Measurements from ENCODE around the gene TBC1D16.

DNA sequence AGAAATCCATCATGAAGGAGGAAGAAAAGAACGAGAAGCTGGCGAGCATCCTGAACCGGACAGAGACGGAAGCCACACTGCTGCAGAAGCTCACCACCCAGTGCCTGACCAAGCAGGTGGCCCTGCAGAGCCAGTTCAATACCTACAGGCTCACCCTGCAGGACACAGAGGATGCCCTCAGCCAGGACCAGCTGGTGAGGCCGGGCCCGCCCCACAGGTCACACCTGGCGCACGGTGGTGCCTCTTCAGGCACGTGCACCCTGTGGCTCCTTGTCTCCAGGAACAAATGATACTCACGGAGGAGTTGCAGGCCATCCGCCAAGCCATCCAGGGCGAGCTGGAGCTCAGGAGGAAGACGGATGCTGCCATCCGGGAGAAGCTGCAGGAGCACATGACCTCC is 45.9 kb upstream of the TBC1D16 start:
- TF ChIP-seq, protein P1, sequence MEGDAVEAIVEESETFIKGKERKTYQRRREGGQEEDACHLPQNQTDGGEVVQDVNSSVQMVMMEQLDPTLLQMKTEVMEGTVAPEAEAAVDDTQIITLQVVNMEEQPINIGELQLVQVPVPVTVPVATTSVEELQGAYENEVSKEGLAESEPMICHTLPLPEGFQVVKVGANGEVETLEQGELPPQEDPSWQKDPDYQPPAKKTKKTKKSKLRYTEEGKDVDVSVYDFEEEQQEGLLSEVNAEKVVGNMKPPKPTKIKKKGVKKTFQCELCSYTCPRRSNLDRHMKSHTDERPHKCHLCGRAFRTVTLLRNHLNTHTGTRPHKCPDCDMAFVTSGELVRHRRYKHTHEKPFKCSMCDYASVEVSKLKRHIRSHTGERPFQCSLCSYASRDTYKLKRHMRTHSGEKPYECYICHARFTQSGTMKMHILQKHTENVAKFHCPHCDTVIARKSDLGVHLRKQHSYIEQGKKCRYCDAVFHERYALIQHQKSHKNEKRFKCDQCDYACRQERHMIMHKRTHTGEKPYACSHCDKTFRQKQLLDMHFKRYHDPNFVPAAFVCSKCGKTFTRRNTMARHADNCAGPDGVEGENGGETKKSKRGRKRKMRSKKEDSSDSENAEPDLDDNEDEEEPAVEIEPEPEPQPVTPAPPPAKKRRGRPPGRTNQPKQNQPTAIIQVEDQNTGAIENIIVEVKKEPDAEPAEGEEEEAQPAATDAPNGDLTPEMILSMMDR (IDR thresholded peaks at IDR 0.05; ENCODE audit: low read depth, low read length), result no peak
- no peak for TF ChIP-seq POLR2A (IDR thresholded peaks at IDR 0.05; ENCODE audit: extremely low read depth, insufficient read length)
- TF ChIP-seq MYC (IDR thresholded peaks at IDR 0.05; ENCODE audit: low read depth, low read length), result no peak
- TF ChIP-seq, protein P2, sequence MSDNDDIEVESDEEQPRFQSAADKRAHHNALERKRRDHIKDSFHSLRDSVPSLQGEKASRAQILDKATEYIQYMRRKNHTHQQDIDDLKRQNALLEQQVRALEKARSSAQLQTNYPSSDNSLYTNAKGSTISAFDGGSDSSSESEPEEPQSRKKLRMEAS (IDR thresholded peaks at IDR 0.05; ENCODE audit: low read depth, low read length), result no peak
